Activated gamma-delta T cell treated with Interleukin-2 at 50 U/mL for 16 hours (primary cell): ENCODE results near the gene SIMC1.

ENCODE experiments used
- DNase-seq: peaks from one replicate; pipeline ENCODE4 v3.0.0-alpha.2; 2020

Gene SIMC1

DNA sequence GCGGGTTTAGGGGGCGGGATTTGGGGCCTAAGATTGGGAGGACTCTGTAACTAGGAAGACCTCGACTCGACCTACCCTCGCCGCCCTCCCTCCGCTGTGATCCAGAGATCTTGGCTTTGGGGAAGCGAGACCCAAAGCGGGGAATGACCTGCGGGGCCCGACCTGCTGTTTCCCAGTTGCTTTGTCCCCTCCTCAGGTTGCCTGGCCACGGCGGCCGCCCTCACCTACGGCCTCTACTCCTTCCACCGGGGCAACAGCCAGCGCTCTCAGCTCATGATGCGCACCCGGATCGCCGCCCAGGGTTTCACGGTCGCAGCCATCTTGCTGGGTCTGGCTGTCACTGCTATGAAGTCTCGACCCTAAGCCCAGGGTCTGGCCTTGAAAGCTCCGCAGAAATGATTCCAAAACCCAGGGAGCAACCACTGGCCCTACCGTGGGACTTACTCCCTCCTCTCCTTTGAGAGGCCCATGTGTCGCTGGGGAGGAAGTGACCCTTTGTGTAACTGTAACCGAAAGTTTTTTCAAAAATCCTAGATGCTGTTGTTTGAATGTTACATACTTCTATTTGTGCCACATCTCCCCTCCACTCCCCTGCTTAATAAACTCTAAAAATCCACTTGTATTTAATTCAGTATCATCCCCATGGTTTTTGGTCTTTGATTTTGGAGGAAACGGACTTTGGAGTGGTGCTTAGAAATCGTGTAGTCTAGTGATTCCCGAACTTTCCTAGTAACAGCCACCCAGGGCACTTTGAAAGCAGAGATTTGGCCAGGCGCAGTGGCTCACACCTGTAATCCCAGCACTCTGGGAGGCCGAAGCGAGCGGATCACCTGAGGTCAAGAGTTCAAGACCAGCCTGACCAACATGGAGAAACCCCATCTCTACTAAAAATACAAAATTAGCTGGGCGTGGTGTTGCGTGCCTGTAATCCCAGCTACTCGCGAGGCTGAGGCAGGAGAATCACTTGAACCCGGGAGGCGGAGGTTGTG, 151.2 kb downstream of the SIMC1 start:
- DNase-seq, result no peak

DNA sequence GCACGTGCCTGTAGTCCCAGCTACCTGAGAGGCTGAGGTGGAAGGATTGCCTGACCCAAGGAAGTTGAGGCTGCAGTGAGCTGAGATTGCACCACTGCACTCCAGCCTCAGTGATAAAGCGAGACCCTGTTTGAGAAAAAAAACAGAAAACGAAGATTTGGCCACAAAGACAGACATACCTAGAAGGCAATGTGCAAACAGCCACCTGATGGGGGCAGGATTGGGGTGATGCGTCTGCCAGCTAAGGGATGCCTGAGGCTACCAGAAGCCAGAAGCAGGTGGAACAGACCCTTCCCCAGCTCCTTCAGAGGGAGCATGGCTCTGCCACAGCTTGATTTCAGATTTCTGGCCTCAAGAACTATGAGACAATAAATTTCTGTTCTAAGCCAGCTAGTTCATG, 153.3 kb downstream of the SIMC1 start:
- no peak for DNase-seq

DNA sequence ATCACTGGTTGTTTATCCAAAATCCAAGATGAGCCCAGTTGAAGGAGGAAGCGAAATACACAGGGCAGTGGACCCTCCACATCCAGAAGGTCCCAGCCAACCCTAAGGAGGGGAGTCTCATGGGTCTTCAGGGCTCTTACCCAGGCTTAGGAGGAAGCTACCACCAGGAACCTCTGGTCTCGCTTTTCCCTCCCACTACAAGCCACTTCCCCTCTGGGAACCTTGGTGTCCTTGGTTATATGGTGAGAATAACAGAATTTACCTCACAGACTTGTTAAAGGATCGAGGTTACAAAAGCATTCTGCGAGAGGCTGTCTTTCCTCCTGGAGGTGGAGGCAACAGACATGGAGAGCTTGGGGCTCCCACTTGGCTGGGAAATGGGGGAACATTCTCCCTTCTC, 153.8 kb downstream of the SIMC1 start:
- no peak for DNase-seq

DNA sequence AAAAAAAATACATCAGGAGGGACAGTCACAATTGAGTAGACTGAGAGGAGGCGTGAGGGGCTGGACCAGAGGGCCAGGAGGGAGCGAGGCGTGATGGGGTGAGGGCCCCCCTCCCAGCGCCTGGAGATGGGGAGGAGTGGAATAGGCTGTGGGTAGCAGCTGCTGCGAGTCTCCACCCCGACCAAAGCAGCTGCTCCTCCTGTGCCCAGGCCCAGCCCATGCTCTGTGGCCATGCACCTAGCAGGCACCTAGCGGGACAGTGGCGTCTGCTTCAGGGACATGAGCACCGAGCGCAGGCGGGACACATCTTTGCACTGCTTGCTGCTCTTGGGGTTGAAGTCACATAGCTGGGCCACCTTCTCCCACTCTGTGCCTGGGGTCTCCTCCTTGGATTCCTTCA, 154.3 kb downstream of the SIMC1 start:
- DNase-seq, result no peak

DNA sequence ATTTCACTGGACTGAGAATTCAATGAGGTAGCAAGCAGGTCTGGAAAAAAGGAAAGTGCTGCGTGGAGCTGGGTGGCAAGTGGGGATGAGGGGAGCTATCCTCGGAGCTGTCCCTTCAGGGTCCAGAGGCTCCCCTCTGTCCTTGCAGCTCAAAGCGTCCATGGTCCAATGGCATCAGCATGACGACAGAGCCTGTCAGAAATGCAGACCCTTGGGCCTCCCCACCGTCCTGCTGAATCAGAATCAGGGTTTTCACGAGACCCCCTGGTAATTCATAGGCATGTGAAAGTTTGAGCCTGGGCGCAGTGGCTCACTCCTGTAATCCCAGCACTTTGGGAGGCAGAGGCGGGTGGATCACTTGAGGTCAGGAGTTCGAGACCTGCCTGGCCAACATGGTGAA, 155.9 kb downstream of the SIMC1 start:
- no peak for DNase-seq

DNA sequence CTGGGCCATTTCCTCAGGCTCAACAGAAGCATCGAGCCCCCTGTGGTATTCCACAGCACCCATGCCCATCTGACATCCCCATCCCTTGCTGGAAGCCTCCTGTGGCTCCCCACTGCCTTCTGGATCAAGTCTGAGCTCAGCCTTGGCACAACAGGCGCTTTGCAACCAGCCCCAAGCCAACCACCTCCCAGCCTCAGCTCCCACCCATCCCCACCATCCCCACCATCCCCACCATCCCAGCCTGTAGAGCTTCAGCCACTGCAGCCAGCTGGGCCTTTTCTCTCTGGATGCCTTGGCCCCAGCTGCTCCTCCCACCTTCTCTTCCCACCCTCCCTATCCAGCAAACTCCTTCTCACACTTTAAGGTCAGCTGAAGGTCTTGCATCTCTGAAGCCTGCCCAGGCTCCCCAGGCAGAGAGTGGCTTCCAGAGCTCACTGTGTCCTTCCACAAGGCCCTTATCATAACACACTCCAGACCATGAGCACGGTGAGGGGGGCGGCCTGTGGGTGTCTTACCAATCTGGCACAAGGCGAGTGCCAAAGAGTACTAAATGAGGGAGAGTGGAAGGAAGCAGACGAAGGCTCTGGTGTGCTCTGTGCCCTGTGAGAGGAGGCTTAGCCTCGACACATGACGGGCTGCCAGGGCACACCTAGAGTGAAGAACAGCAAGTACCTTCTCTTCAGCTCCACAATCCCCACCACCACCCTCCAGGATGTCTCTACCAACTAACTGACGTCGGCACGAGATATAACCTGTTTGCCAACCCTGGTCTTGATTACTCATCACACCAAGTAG, 156.9 kb downstream of the SIMC1 start:
- no peak for DNase-seq
